ENCODE measurements around the gene CYS1. TPM values are rescaled to one million over a fixed set of nuclear protein-coding genes. Genes with fewer than 3 reads are reported as not detected.

CYS1 gene
- total RNA-seq, 1 donor from 2014 or later = 0.56 TPM

DNA sequence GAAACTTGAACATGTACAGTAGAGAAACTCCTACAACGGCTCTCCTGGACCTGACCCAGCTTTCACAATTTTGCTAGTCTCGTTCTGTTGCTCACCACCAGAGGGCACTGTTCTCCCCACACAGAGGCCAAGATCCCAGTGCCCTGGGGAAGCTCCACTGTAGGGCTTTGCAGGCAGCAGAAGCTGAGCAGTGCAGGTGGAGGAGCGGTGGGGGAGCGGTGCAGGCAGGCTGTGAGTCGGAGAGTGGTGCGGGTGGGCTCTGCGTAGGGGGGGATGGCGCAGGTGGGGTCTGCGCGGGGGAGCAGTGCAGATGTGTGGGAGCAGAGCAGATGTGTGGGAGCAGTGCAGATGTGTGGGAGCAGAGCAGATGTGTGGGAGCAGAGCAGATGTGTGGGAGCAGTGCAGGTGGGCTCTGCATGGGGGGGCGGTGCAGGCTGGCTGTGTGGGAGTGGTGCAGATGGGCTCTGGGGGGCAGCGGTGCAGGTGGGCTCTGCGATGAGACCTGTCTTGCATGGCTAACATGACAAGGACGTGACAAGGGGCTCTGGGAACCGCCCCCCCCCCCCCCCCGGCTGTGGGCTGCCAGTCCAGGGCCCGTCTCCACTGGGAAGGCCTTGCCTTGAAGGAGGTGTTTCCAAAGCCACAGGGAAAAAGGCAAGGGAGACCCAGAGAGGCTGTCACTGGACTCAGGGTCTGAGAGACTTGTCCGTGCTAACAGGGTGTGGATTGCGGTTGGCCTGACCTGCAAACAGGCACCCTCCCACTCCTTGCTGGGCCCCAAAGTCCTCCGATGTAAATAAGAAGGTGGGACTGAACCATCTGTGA lies 7.3 kb downstream of the CYS1 start:
- Mint-ChIP-seq H3K27me3 (ENCODE audit: insufficient read depth, low read depth) (peaks cover 34% of the 10 kb centered on the region), H3K9me3 (peaks cover 4% of the 10 kb centered on the region), H3K4me3 (peak overlapping the region; percentile 10), H3K27ac (no peak overlapping the region), H3K36me3 (peaks cover 2% of the 10 kb centered on the region), H3K4me1 (peaks cover 17% of the 10 kb centered on the region)
- Histone ChIP-seq H2AFZ (replicated peaks) (no peak overlapping the region), H3K4me2 (peak overlapping the region; percentile 54), H4K20me1 (ENCODE audit: low read depth) (no peaks in the 10 kb centered on the region), H3K4me3 (no peak overlapping the region), H3K9me3 (ENCODE audit: low read depth) (no peaks in the 10 kb centered on the region), H3K9ac (no peak overlapping the region), H3F3A (ENCODE audit: low read depth) (no peaks in the 10 kb centered on the region), H3K79me2 (ENCODE audit: low read depth) (no peaks in the 10 kb centered on the region), H3K27ac (no peak overlapping the region), H3K27me3 (peaks cover 48% of the 10 kb centered on the region), H3K36me3 (no peaks in the 10 kb centered on the region), H3K4me1 (peaks cover 6% of the 10 kb centered on the region)
- TF ChIP-seq, protein P1, sequence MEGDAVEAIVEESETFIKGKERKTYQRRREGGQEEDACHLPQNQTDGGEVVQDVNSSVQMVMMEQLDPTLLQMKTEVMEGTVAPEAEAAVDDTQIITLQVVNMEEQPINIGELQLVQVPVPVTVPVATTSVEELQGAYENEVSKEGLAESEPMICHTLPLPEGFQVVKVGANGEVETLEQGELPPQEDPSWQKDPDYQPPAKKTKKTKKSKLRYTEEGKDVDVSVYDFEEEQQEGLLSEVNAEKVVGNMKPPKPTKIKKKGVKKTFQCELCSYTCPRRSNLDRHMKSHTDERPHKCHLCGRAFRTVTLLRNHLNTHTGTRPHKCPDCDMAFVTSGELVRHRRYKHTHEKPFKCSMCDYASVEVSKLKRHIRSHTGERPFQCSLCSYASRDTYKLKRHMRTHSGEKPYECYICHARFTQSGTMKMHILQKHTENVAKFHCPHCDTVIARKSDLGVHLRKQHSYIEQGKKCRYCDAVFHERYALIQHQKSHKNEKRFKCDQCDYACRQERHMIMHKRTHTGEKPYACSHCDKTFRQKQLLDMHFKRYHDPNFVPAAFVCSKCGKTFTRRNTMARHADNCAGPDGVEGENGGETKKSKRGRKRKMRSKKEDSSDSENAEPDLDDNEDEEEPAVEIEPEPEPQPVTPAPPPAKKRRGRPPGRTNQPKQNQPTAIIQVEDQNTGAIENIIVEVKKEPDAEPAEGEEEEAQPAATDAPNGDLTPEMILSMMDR (IDR thresholded peaks at IDR 0.05) = peak; percentile 95
- no peak for TF ChIP-seq EZH2 (IDR thresholded peaks at IDR 0.05)
- peak; percentile 92 for DNase-seq (ENCODE audit: low spot score)

DNA sequence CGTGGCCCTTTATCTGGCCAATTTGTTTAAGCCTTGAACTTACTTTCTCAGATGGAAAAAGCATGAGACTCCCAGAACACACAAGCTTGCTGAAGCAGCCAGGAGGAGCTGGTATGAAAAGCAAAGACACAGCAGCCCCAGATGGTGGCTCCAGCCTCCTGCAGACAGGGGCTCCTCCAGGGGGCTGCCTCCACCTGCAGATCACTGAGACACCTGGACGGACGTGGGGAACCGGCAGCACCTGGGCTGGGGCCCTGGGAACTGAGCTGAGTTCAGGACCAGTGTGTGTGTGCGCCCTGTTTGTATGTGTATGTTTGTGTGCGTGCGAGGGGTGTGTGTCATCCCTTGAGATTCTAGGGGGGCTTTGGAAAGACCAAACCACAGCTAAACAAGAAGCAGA lies 8.6 kb downstream of the CYS1 start:
- H3K27ac ChIP-seq = no peak overlapping the region
- H3K4me1 ChIP-seq = peaks cover 6% of the 10 kb centered on the region
- H3K79me2 ChIP-seq (ENCODE audit: low read depth) = no peaks in the 10 kb centered on the region
- H3K4me2 ChIP-seq = no peak overlapping the region
- peaks cover 36% of the 10 kb centered on the region for H3K27me3 ChIP-seq
- H2AFZ ChIP-seq (replicated peaks) = no peak overlapping the region
- no peaks in the 10 kb centered on the region for H4K20me1 ChIP-seq (ENCODE audit: low read depth)
- H3K36me3 ChIP-seq = no peaks in the 10 kb centered on the region
- H3K4me3 ChIP-seq = no peak overlapping the region
- Mint-ChIP-seq H3K27ac (no peak overlapping the region), H3K4me1 (peaks cover 18% of the 10 kb centered on the region), H3K36me3 (peaks cover 2% of the 10 kb centered on the region), H3K9me3 (peaks cover 7% of the 10 kb centered on the region), H3K27me3 (ENCODE audit: insufficient read depth, low read depth) (peaks cover 21% of the 10 kb centered on the region), H3K4me3 (peak overlapping the region; percentile 25)
- TF ChIP-seq EZH2phosphoT487 (IDR thresholded peaks at IDR 0.05) = no peak
- TF ChIP-seq, protein P1 (IDR thresholded peaks at IDR 0.05) = no peak
- no peak for TF ChIP-seq EZH2 (IDR thresholded peaks at IDR 0.05)
- no peaks in the 10 kb centered on the region for H3F3A ChIP-seq (ENCODE audit: low read depth)
- no peak overlapping the region for H3K9ac ChIP-seq
- DNase-seq (ENCODE audit: low spot score) = no peak
- H3K9me3 ChIP-seq (ENCODE audit: low read depth) = no peaks in the 10 kb centered on the region

- Histone ChIP-seq H3K27me3 (peaks cover 31% of the 10 kb centered on the region), H3K9ac (no peak overlapping the region), H2AFZ (replicated peaks) (no peak overlapping the region), H3K4me2 (no peak overlapping the region), H4K20me1 (ENCODE audit: low read depth) (no peaks in the 10 kb centered on the region), H3K4me1 (peaks cover 6% of the 10 kb centered on the region), H3F3A (ENCODE audit: low read depth) (no peaks in the 10 kb centered on the region), H3K9me3 (ENCODE audit: low read depth) (no peaks in the 10 kb centered on the region), H3K27ac (no peak overlapping the region), H3K36me3 (no peaks in the 10 kb centered on the region), H3K79me2 (ENCODE audit: low read depth) (no peaks in the 10 kb centered on the region), H3K4me3 (no peak overlapping the region)
- peaks cover 2% of the 10 kb centered on the region for H3K36me3 Mint-ChIP-seq
- no peak for DNase-seq (ENCODE audit: low spot score)
- H3K27me3 Mint-ChIP-seq (ENCODE audit: insufficient read depth, low read depth) = peaks cover 17% of the 10 kb centered on the region
- no peak overlapping the region for H3K27ac Mint-ChIP-seq
- peaks cover 7% of the 10 kb centered on the region for H3K9me3 Mint-ChIP-seq
- no peak for TF ChIP-seq EZH2phosphoT487 (IDR thresholded peaks at IDR 0.05)
- TF ChIP-seq, protein P1 (IDR thresholded peaks at IDR 0.05) = no peak
- no peak for TF ChIP-seq EZH2 (IDR thresholded peaks at IDR 0.05)
- H3K4me1 Mint-ChIP-seq = peaks cover 16% of the 10 kb centered on the region
- no peak overlapping the region for H3K4me3 Mint-ChIP-seq
Observed at GRCh38 chr2:10071176-10071575, 9.0 kb downstream of the CYS1 start.
